OCI-LY7 (cell line): ENCODE data around the gene ZNF367. TPM values are rescaled to one million over a fixed set of nuclear protein-coding genes. Genes with fewer than 3 reads are reported as not detected.

Experiments
- total RNA-seq, 2 experiments: library from RNA; depleted of rRNA in 1 of 2; stranded (reverse); fragments of >200 nt in 1 of 2; shearing (Covaris generic) in 1 of 2; gene quantifications; 2 replicates each; pipeline ENCODE4 v1.2.3, GENCODE V29; 2014 to 2022

ZNF367 gene
- total RNA-seq, 2 experiments from 2014 or later = 24.6 to 35.1 TPM

Other genes starting within 250 kb of the ZNF367 start
- not detected in 2 replicates for gene HSD17B3, start 116.2 kb downstream of the ZNF367 start, total RNA-seq (2014; rRNA removed; shearing (Covaris generic))
- gene HSD17B3, start 116.2 kb downstream of the ZNF367 start, total RNA-seq (2022) = not detected in 2 replicates
- 0.44 and 1.4 TPM in 2 replicates for gene SLC35D2, start 34.7 kb downstream of the ZNF367 start, total RNA-seq (2014; rRNA removed; shearing (Covaris generic))
- gene SLC35D2, start 34.7 kb downstream of the ZNF367 start, total RNA-seq (2022) = 1.3 and 1.4 TPM in 2 replicates
- 6.0 and 7.1 TPM in 2 replicates for gene HABP4, start 31.8 kb upstream of the ZNF367 start, total RNA-seq (2014; rRNA removed; shearing (Covaris generic))
- gene HABP4, start 31.8 kb upstream of the ZNF367 start, total RNA-seq (2022) = 11.0 and 11.5 TPM in 2 replicates
- gene CDC14B, start 201.5 kb upstream of the ZNF367 start, total RNA-seq (2014; rRNA removed; shearing (Covaris generic)) = not detected in 2 replicates
- gene CDC14B, start 201.5 kb upstream of the ZNF367 start, total RNA-seq (2022) = 0.27 and 0.44 TPM in 2 replicates
- gene PRXL2C, start 236.9 kb upstream of the ZNF367 start, total RNA-seq (2014; rRNA removed; shearing (Covaris generic)) = not detected in 2 replicates
- not detected in 2 replicates for gene PRXL2C, start 236.9 kb upstream of the ZNF367 start, total RNA-seq (2022)